ENCODE results near the gene RBM15.

The RBM15 gene

GRCh38 chr1:110324667-110325066 is 14.5 kb upstream of the RBM15 start:
- no peak overlapping the region for H3K4me3 ChIP-seq (ENCODE audit: low read depth, low read length)
- TF ChIP-seq CTCF (IDR thresholded peaks at IDR 0.05; ENCODE audit: low read depth, low read length), result no peak
- H3K27ac ChIP-seq, result no peak overlapping the region
- H3K9me3 ChIP-seq (ENCODE audit: severe bottlenecking), result no peaks in the 10 kb centered on the region
- DNase-seq, result no peak
- no peaks in the 10 kb centered on the region for H3K27me3 ChIP-seq (ENCODE audit: insufficient read depth, low read depth, severe bottlenecking)
- no peaks in the 10 kb centered on the region for H3K36me3 ChIP-seq

- no peaks in the 10 kb centered on the region for H3K9me3 ChIP-seq (ENCODE audit: severe bottlenecking)
- H3K36me3 ChIP-seq, result no peaks in the 10 kb centered on the region
- no peak overlapping the region for H3K27ac ChIP-seq
- H3K4me3 ChIP-seq (ENCODE audit: low read depth, low read length), result no peak overlapping the region
- TF ChIP-seq CTCF (IDR thresholded peaks at IDR 0.05; ENCODE audit: low read depth, low read length), result no peak
- DNase-seq, result no peak
- no peaks in the 10 kb centered on the region for H3K27me3 ChIP-seq (ENCODE audit: insufficient read depth, low read depth, severe bottlenecking)
Observed at GRCh38 chr1:110326826-110327225, 12.4 kb upstream of the RBM15 start.

- H3K4me3 ChIP-seq (ENCODE audit: low read depth, low read length), result no peak overlapping the region
- no peaks in the 10 kb centered on the region for H3K36me3 ChIP-seq
- H3K27ac ChIP-seq, result no peak overlapping the region
- TF ChIP-seq CTCF (IDR thresholded peaks at IDR 0.05; ENCODE audit: low read depth, low read length), result no peak
- DNase-seq, result no peak
- H3K9me3 ChIP-seq (ENCODE audit: severe bottlenecking), result no peaks in the 10 kb centered on the region
- no peaks in the 10 kb centered on the region for H3K27me3 ChIP-seq (ENCODE audit: insufficient read depth, low read depth, severe bottlenecking)
Observed at GRCh38 chr1:110328274-110328673, 10.9 kb upstream of the RBM15 start.

- TF ChIP-seq CTCF (IDR thresholded peaks at IDR 0.05; ENCODE audit: low read depth, low read length), result no peak
- no peak overlapping the region for H3K4me3 ChIP-seq (ENCODE audit: low read depth, low read length)
Observed at GRCh38 chr1:110328700-110329099, 10.5 kb upstream of the RBM15 start.

GRCh38 chr1:110335265-110335664 is 3.9 kb upstream of the RBM15 start:
- TF ChIP-seq CTCF (IDR thresholded peaks at IDR 0.05; ENCODE audit: low read depth, low read length), result no peak
- no peak for DNase-seq
- H3K36me3 ChIP-seq, result peaks cover 10% of the 10 kb centered on the region
- H3K27ac ChIP-seq, result no peak overlapping the region
- H3K4me3 ChIP-seq (ENCODE audit: low read depth, low read length), result no peak overlapping the region
- H3K9me3 ChIP-seq (ENCODE audit: severe bottlenecking), result no peaks in the 10 kb centered on the region
- H3K27me3 ChIP-seq (ENCODE audit: insufficient read depth, low read depth, severe bottlenecking), result no peaks in the 10 kb centered on the region

More at GRCh38 chr1:110328700-110329099, 10.5 kb upstream of the RBM15 start:
- no peak for DNase-seq
- Histone ChIP-seq H3K27me3 (ENCODE audit: insufficient read depth, low read depth, severe bottlenecking) (no peaks in the 10 kb centered on the region), H3K9me3 (ENCODE audit: severe bottlenecking) (no peaks in the 10 kb centered on the region), H3K27ac (no peak overlapping the region), H3K36me3 (no peaks in the 10 kb centered on the region)

- Histone ChIP-seq H3K4me3 (ENCODE audit: low read depth, low read length) (no peak overlapping the region), H3K27ac (peak overlapping the region; percentile 98), H3K9me3 (ENCODE audit: severe bottlenecking) (no peaks in the 10 kb centered on the region), H3K36me3 (peaks cover 22% of the 10 kb centered on the region), H3K27me3 (ENCODE audit: insufficient read depth, low read depth, severe bottlenecking) (no peaks in the 10 kb centered on the region)
- no peak for TF ChIP-seq CTCF (IDR thresholded peaks at IDR 0.05; ENCODE audit: low read depth, low read length)
- no peak for DNase-seq
Observed at GRCh38 chr1:110336300-110337039, 2.7 kb upstream of the RBM15 start.
